ENCODE data around the gene ARHGDIA.

ARHGDIA gene

DNA sequence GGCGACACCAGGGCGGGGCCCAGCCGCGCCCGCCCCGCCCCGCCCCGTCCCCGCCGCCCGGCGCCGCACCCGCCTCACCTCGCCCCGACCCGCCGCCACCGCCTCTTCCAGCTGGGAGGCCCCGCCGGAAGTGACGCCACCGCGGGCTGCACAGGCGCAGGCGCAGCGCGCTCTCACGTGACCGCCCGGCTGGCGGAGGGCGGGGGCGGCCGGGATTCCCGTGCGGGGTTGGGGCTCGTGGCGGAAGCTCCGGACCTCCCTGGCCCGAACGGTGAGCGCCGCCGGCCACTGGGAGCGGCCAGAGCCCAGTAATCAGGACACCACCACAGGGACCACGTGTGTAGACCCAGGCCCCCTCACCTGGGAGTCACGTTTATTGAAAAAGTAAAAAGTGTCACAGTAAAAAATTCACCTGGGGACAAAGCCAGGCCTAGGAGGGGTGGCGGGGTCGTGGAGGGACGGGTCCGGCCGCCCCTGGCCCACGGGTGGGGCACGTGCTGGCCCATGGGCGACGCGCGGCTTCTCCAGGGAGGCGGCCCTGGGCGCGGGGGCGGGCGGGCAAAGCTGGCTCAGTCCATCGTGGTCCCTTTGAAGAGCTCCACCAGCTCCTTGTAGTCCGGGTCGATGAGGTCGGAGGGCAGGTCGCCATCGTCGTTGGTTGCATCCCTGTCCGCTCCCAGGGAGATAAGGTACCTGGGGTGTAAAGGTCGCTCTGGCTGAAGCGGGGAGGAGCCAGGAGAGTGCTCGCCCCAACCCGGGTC, 37.8 kb downstream of the ARHGDIA start, which contains the start of gene MCRIP1:
MCRIP1 (minus strand) TSS at position 132 of the 761 bp plus-strand sequence. CDS start 8,785 bp downstream, outside the sequence.
- TF ChIP-seq, protein P1, sequence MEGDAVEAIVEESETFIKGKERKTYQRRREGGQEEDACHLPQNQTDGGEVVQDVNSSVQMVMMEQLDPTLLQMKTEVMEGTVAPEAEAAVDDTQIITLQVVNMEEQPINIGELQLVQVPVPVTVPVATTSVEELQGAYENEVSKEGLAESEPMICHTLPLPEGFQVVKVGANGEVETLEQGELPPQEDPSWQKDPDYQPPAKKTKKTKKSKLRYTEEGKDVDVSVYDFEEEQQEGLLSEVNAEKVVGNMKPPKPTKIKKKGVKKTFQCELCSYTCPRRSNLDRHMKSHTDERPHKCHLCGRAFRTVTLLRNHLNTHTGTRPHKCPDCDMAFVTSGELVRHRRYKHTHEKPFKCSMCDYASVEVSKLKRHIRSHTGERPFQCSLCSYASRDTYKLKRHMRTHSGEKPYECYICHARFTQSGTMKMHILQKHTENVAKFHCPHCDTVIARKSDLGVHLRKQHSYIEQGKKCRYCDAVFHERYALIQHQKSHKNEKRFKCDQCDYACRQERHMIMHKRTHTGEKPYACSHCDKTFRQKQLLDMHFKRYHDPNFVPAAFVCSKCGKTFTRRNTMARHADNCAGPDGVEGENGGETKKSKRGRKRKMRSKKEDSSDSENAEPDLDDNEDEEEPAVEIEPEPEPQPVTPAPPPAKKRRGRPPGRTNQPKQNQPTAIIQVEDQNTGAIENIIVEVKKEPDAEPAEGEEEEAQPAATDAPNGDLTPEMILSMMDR (IDR thresholded peaks at IDR 0.05; ENCODE audit: control insufficient read depth, extremely low read depth, insufficient read depth): no peak
- H3K4me3 ChIP-seq (ENCODE audit: low read depth, low read length): peak within 1 kb of the TSS; percentile 83
- peak; percentile 72 for DNase-seq (ENCODE audit: low read depth)

DNA sequence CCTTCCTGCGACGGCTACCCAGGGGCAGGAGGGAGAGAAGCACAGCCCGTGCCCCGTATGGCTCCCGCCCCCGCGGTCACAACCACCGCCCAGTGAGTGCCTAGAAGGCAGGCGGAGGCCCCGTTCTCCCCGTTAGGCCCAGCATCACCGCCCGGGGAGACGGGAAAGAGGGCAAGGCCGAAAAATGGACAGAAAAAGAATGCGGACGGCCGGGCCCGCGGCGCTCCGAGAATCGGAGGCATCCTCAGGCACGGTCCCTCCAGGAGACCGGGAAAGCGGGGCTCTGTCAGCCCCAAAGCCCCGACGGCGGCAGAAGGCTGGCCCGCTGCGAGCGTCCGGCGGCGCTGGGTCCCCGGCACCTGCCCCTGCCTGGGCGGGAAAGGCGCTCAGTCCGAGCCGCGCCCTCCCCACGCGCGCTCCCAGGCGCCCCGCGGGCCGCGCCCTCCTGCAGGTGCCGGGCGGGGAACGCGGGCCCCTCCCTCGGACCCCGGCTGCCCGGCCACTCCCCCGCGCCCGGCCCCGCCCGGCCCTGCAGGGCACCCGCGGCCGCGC, 38.5 kb downstream of the ARHGDIA start:
- no peak for DNase-seq (ENCODE audit: low read depth)
- TF ChIP-seq, protein P1 (IDR thresholded peaks at IDR 0.05; ENCODE audit: control insufficient read depth, extremely low read depth, insufficient read depth): no peak
- H3K4me3 ChIP-seq (ENCODE audit: low read depth, low read length): peak overlapping the region; percentile 70

DNA sequence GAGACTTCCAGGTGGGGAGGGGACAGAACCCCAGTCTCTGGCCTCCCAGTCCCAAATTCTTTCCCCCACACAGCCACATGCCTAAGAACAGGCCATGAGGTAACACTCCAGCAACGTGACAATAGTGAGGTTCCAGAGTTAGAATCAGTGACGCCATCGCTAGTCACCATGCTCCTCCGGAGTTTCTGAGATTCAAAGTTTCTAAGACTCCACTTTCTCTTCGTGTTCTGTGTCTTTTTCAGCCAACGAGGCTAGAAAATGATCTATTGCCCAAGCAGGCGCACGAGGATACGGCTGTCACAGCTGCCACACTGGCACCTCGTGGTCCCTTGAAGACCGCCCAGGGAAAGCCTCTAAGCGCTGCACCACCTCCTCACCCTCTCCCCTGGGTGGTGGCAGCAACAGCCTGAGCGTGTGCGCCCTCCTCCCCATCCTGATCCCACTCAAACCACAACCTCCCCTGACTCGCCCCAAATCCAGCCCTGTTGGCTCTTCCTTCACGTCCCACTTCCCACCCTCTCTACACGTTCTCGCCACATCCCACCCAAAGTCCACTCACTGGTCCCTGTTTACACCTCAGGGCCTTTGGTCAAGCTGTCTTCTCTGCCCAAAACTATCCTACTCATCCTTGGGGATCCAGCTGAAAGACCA, 39.1 kb downstream of the ARHGDIA start:
- no peak for DNase-seq (ENCODE audit: low read depth)
- H3K4me3 ChIP-seq (ENCODE audit: low read depth, low read length): peak overlapping the region; percentile 70
- TF ChIP-seq, protein P1 (IDR thresholded peaks at IDR 0.05; ENCODE audit: control insufficient read depth, extremely low read depth, insufficient read depth): no peak

DNA sequence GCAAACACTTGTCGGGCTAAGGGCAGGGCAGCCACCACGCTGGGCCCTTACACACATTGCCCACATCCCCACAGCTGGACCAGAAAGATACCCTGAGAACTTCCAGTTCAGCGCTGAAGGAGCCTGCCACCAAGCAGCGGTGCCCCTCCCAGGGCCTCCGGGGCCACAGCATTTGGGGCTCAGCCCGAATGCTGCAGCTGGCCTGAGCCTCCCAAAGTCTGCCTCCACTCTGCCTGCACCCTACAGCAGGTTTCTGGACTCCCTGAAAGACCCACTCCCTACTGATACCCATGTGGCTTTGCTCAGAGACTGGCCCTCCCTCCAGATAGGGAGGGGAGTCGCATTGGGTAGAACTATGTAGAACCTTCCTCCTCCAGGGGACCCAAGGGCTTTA, 39.6 kb downstream of the ARHGDIA start:
- peak overlapping the region; percentile 70; the same call in 1 of the 2 replicates for H3K4me3 ChIP-seq (ENCODE audit: low read depth, low read length)
- no peak for DNase-seq (ENCODE audit: low read depth)
- TF ChIP-seq, protein P1 (IDR thresholded peaks at IDR 0.05; ENCODE audit: control insufficient read depth, extremely low read depth, insufficient read depth): no peak

DNA sequence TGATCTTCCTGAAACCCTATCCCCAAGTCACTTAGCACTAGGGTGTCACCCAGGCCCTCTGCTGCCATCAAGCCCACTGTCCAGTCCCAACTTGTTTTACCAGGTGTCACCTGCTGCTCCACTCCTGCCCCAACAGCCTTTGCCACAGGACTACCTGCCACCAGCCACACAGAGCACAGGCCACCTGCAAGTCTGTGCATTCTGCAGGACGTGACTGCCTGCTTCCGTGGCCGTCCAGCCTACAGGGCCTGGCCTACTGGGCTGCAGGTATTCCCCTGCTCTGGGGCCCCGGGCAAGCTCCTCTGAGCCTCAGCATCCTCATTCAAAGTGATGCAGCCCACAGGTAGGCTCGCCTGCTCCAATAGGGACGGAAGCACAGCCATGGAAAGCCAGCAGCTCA, 41.3 kb downstream of the ARHGDIA start:
- DNase-seq (ENCODE audit: low read depth): no peak
- TF ChIP-seq, protein P1 (IDR thresholded peaks at IDR 0.05; ENCODE audit: control insufficient read depth, extremely low read depth, insufficient read depth): no peak
- no peak overlapping the region for H3K4me3 ChIP-seq (ENCODE audit: low read depth, low read length)

DNA sequence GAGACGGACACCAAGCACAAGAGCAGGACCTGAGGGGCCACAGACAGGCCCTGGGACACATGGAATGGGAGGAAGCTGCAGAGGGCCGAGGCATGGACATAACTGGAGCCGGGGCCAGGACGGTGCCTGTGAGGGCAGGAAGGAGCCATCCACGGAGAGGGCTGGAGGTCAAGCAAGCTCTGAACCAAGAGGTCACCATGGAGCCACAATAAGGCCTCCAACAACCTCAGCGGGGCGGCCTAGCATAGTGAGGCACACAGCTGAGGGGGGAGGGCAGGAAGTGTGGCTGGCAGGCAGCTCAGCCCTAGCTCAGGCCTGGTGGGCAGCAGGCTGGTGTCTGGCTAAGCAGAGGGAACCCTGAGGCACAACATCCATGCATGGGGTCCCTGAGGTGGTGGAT, 42.5 kb downstream of the ARHGDIA start:
- H3K4me3 ChIP-seq (ENCODE audit: low read depth, low read length): no peak overlapping the region
- DNase-seq (ENCODE audit: low read depth): no peak
- TF ChIP-seq, protein P1 (IDR thresholded peaks at IDR 0.05; ENCODE audit: control insufficient read depth, extremely low read depth, insufficient read depth): no peak

All from LNCaP clone FGC (cell line).